RWPE2 (cell line): Measurements from ENCODE around the gene CXXC1.
"Not testable (repeated sequence)": the region's sequence is repeated elsewhere in the genome, so short reads cannot be mapped to it uniquely, and the experiment has no call there.

Source experiments
- ATAC-seq: fragments of 200-7000 bp; cut with Tn5 transposase; 3 replicates; pipeline ENCODE4 v1.9.1; 2021; ENCODE audit warnings: low read depth
- DNase-seq: peaks from one replicate; pipeline ENCODE4 v3.0.0-alpha.2; 2020; ENCODE audit warnings: low spot score
- H3K27ac ChIP-seq: fragments of 450-650 bp; 2 replicates; pipeline ENCODE4 v1.5.1; 2017; ENCODE audit warnings: mild to moderate bottlenecking; ENCODE audit not compliant: poor library complexity, severe bottlenecking
- H3K27me3 ChIP-seq: fragments of 250-450 bp; sonication (Bioruptor Pico); 2 replicates; pipeline ENCODE4 v1.5.1; 2021; ENCODE audit warnings: mild to moderate bottlenecking, moderate library complexity; ENCODE audit not compliant: insufficient read depth, poor library complexity, severe bottlenecking
- H3K36me3 ChIP-seq: fragments of 250-450 bp; sonication (Bioruptor Pico); 2 replicates; pipeline ENCODE4 v1.5.1; 2020; ENCODE audit warnings: low read depth, mild to moderate bottlenecking, moderate library complexity
- H3K4me1 ChIP-seq: fragments of 250-450 bp; sonication (Bioruptor Pico); 2 replicates; pipeline ENCODE4 v1.5.1; 2021; ENCODE audit warnings: mild to moderate bottlenecking, moderate library complexity; ENCODE audit not compliant: insufficient read depth, poor library complexity, severe bottlenecking
- H3K4me3 ChIP-seq: fragments of 250-450 bp; sonication (Bioruptor Pico); 2 replicates; pipeline ENCODE4 v1.5.1; 2021; ENCODE audit warnings: mild to moderate bottlenecking, moderate library complexity; ENCODE audit not compliant: severe bottlenecking
- H3K9me3 ChIP-seq: fragments of 250-450 bp; sonication (Bioruptor Pico); 2 replicates; pipeline ENCODE4 v1.5.1; 2021; ENCODE audit warnings: mild to moderate bottlenecking, moderate library complexity; ENCODE audit not compliant: severe bottlenecking
- CTCF ChIP-seq: fragments of 450-650 bp; IDR thresholded peaks from one replicate; pipeline ENCODE4 v1.5.1; 2017; ENCODE audit warnings: mild to moderate bottlenecking, moderate library complexity; ENCODE audit not compliant: poor library complexity, severe bottlenecking

The CXXC1 gene

GRCh38 chr18:50249576-50249975 lies 37.9 kb downstream of the CXXC1 start:
- DNase-seq = no peak
- no peak for TF ChIP-seq CTCF
- no peak overlapping the region for H3K4me3 ChIP-seq

GRCh38 chr18:50247561-50247960 lies 39.9 kb downstream of the CXXC1 start:
- Histone ChIP-seq H3K27me3 (no peaks in the 10 kb centered on the region), H3K4me3 (no peak overlapping the region), H3K4me1 (no peaks in the 10 kb centered on the region), H3K27ac (no peak overlapping the region), H3K9me3 (no peaks in the 10 kb centered on the region), H3K36me3 (no peaks in the 10 kb centered on the region)
- no peak for TF ChIP-seq CTCF
- DNase-seq (no peak), ATAC-seq (no peak)

More at GRCh38 chr18:50249576-50249975, 37.9 kb downstream of the CXXC1 start:
- H3K4me1 ChIP-seq = no peaks in the 10 kb centered on the region
- H3K36me3 ChIP-seq = no peaks in the 10 kb centered on the region
- no peak for ATAC-seq
- no peaks in the 10 kb centered on the region for H3K27me3 ChIP-seq
- H3K27ac ChIP-seq = no peak overlapping the region
- no peaks in the 10 kb centered on the region for H3K9me3 ChIP-seq

DNA sequence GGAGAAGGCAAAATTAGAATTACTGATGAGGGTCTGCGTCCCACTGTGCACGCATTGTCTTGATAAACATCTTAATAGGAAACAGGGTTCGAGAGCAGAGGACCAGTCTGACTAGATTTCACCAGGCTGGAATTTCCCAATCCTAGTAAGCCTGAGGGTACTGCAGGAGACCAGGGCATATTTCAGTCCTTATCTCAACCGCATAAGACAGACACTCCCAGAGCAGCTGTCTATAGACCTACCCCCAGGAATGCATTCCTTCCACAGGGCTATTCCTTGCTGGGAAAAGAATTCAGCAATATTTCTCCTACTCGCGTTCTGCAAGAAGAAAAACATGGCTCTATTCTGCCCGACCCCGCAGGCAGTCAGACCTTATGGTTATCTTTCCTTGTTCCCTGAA lies 45.7 kb downstream of the CXXC1 start:
- not testable (repeated sequence) for H3K4me3 ChIP-seq, H3K9me3 ChIP-seq, DNase-seq, H3K27me3 ChIP-seq, H3K36me3 ChIP-seq, H3K27ac ChIP-seq, ATAC-seq, H3K4me1 ChIP-seq

GRCh38 chr18:50240080-50240563 lies 47.4 kb downstream of the CXXC1 start:
- DNase-seq (peak; percentile 51), ATAC-seq (peak; percentile 70)
- Histone ChIP-seq H3K4me1 (no peaks in the 10 kb centered on the region), H3K36me3 (no peaks in the 10 kb centered on the region), H3K27ac (peak overlapping the region; percentile 87), H3K9me3 (no peaks in the 10 kb centered on the region), H3K4me3 (no peak overlapping the region), H3K27me3 (no peaks in the 10 kb centered on the region)
- TF ChIP-seq CTCF = no peak

DNA sequence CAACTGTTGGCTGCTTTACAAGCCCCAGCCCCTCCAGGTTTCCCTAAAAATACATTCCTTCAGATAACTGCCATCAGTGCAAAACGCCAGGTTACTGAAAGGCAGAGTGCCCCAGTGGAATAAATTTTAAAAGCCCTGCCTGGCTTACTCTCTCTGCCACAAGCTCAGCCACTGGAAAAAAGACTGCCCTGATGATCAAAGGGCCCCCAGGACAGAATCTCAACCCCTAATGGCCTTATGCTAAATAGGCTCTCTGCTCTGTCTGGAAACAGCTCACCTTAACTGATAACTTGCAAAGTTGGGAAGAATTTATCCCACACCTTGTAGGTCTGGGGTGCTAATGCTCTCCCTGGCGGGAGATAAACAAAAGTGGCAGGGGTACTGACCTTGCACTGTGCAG lies 55.1 kb downstream of the CXXC1 start:
- no peak for DNase-seq
- H3K4me1 ChIP-seq = no peaks in the 10 kb centered on the region
- no peak for TF ChIP-seq CTCF
- no peak for ATAC-seq
- no peaks in the 10 kb centered on the region for H3K36me3 ChIP-seq
- no peaks in the 10 kb centered on the region for H3K9me3 ChIP-seq
- H3K27ac ChIP-seq = no peak overlapping the region
- no peaks in the 10 kb centered on the region for H3K27me3 ChIP-seq
- no peak overlapping the region for H3K4me3 ChIP-seq
